Measurements from ENCODE around the gene TCFL5. TPM values are rescaled to one million over a fixed set of nuclear protein-coding genes. Genes with fewer than 3 reads are reported as not detected.

The TCFL5 gene
- total and polyA plus RNA-seq, 3 donors from 2014 or later: 66.4 to 184 (median 85.3) TPM

- 82 to 84% methylated on average over 35 to 52 of the region's 52 CpGs for WGBS, 2 donors
- intact Hi-C loops (cut with DNase I; ENCODE audit: low total_unique reads): no loop called here
Observed at GRCh38 chr20:62835931-62836861, 25.4 kb downstream of the TCFL5 start.

GRCh38 chr20:62834967-62835730 is 26.5 kb downstream of the TCFL5 start:
- H3K27me3 ChIP-seq: no peaks in the 10 kb centered on the region
- TF ChIP-seq POLR2A (IDR thresholded peaks at IDR 0.05): no peak
- no peak for TF ChIP-seq CTCF (IDR thresholded peaks at IDR 0.05)
- no peak for DNase-seq
- intact Hi-C loops (cut with DNase I; ENCODE audit: low total_unique reads): no loop called here
- H3K4me1 ChIP-seq: no peaks in the 10 kb centered on the region
- H3K36me3 ChIP-seq (ENCODE audit: low read depth, missing control alignments): no peaks in the 10 kb centered on the region
- WGBS, 2 donors: 91% methylated on average over 24 of the region's 24 CpGs
- H3K9me3 ChIP-seq: no peaks in the 10 kb centered on the region
- no peak overlapping the region for H3K27ac ChIP-seq
- H3K4me3 ChIP-seq: no peak overlapping the region

More at GRCh38 chr20:62835931-62836861, 25.4 kb downstream of the TCFL5 start:
- Histone ChIP-seq H3K27me3 (no peaks in the 10 kb centered on the region), H3K4me1 (no peaks in the 10 kb centered on the region), H3K4me3 (no peak overlapping the region), H3K9me3 (no peaks in the 10 kb centered on the region), H3K36me3 (ENCODE audit: low read depth, missing control alignments) (no peaks in the 10 kb centered on the region), H3K27ac (no peak overlapping the region)
- no peak for DNase-seq
- TF ChIP-seq POLR2A (IDR thresholded peaks at IDR 0.05): no peak
- no peak for TF ChIP-seq CTCF (IDR thresholded peaks at IDR 0.05)

- H3K4me1 ChIP-seq: no peaks in the 10 kb centered on the region
- intact Hi-C loops (cut with DNase I; ENCODE audit: low total_unique reads): no loop called here
- H3K27me3 ChIP-seq: no peaks in the 10 kb centered on the region
- H3K4me3 ChIP-seq: no peak overlapping the region
- no peak for TF ChIP-seq POLR2A (IDR thresholded peaks at IDR 0.05)
- TF ChIP-seq CTCF (IDR thresholded peaks at IDR 0.05): no peak
- H3K36me3 ChIP-seq (ENCODE audit: low read depth, missing control alignments): no peaks in the 10 kb centered on the region
- no peak for DNase-seq
- 64 to 69% methylated on average over 14 of the region's 14 CpGs for WGBS, 2 donors
- no peak overlapping the region for H3K27ac ChIP-seq
- no peaks in the 10 kb centered on the region for H3K9me3 ChIP-seq
Observed at GRCh38 chr20:62832951-62833391, 28.7 kb downstream of the TCFL5 start.

GRCh38 chr20:62832212-62832922 is 29.3 kb downstream of the TCFL5 start:
- no peak for DNase-seq
- Histone ChIP-seq H3K9me3 (no peaks in the 10 kb centered on the region), H3K27ac (no peak overlapping the region), H3K36me3 (ENCODE audit: low read depth, missing control alignments) (no peaks in the 10 kb centered on the region), H3K4me3 (no peak overlapping the region), H3K27me3 (no peaks in the 10 kb centered on the region), H3K4me1 (no peaks in the 10 kb centered on the region)
- 62 to 74% methylated on average over 19 to 22 of the region's 22 CpGs for WGBS, 2 donors
- intact Hi-C loops (cut with DNase I; ENCODE audit: low total_unique reads): no loop called here
- TF ChIP-seq POLR2A (IDR thresholded peaks at IDR 0.05): no peak
- no peak for TF ChIP-seq CTCF (IDR thresholded peaks at IDR 0.05)
